Endothelial cell of umbilical vein (primary cell): ENCODE results near the gene HOOK2. TPM values are rescaled to one million over a fixed set of nuclear protein-coding genes. Genes with fewer than 3 reads are reported as not detected.

Source experiments
- BruUV-seq: library from RNA; stranded (reverse); fragments of 400-500 nt; replicated peaks from 2 replicates; lab custom pipeline; 2021; lab: Mats Ljungman, UMichigan
- CTCF ChIA-PET: fragments of 300-600, 350-600 bp; sonication (Branson Sonifier 250); formaldehyde crosslinking; loops from one replicate; lab custom pipeline; 2021; ENCODE audit warnings: antibody characterized with exemption, inconsistent platforms; lab: Charles Lee
- POLR2A ChIA-PET: fragments of 300-600, 350-600 bp; sonication (Branson Sonifier 250); formaldehyde crosslinking; loops from one replicate; lab custom pipeline; 2021; ENCODE audit warnings: antibody characterized with exemption, inconsistent platforms; lab: Charles Lee
- DNase-seq: peaks from one replicate; pipeline ENCODE4 v3.0.0-alpha.2; 2011; ENCODE audit warnings: low read depth, low spot score
- FAIRE-seq: peaks from 2 replicates; lab custom pipeline; 2011; peaks lifted over from hg19 to GRCh38; lab: Jason Lieb, UNC
- H2AFZ ChIP-seq: 2 replicates; pipeline ENCODE4 v1.6.0; 2012; ENCODE audit warnings: low read depth, low read length, control low read depth, inconsistent platforms
- H3K27ac ChIP-seq: 2 replicates; pipeline ENCODE4 v1.5.1; 2011; ENCODE audit warnings: low read depth, mild to moderate bottlenecking, control low read depth, low read length, moderate library complexity; ENCODE audit not compliant: insufficient read depth
- H3K27me3 ChIP-seq, 2 experiments: 2 replicates each; pipeline versions ENCODE4 v1.6.0 to v1.6.1; 2011; ENCODE audit warnings: low read length in 2 of 2, mixed read lengths in 1 of 2; ENCODE audit not compliant: control insufficient read depth in 2 of 2, insufficient read depth in 2 of 2
- H3K36me3 ChIP-seq, 2 experiments: 2 replicates in 1 of 2; 3 replicates in 1 of 2; pipeline ENCODE4 v1.5.1; 2011; ENCODE audit warnings: low read length in 2 of 2, mild to moderate bottlenecking in 1 of 2, moderate library complexity in 1 of 2; ENCODE audit not compliant: control insufficient read depth in 2 of 2, insufficient read depth in 2 of 2; ENCODE audit errors: extremely low read depth in 1 of 2
- H3K4me1 ChIP-seq: 3 replicates; pipeline ENCODE4 v1.5.1; 2011; ENCODE audit warnings: mild to moderate bottlenecking, low read length; ENCODE audit not compliant: control insufficient read depth, insufficient read depth; ENCODE audit errors: extremely low read depth
- H3K4me2 ChIP-seq: 2 replicates; pipeline ENCODE4 v1.6.1; 2011; ENCODE audit warnings: low read length, control low read depth, mixed read lengths; ENCODE audit not compliant: insufficient read depth
- H3K4me3 ChIP-seq, 3 experiments: fragments of 200-600 bp in 1 of 3; sonication (generic), shearing (Covaris generic) in 1 of 3; replicated peaks in 1 of 3; 2 replicates each; pipeline ENCODE4 v1.5.1; 2011 to 2016; ENCODE audit warnings: control low read depth in 3 of 3, low read length in 3 of 3, mild to moderate bottlenecking in 2 of 3, inconsistent platforms in 1 of 3, low read depth in 1 of 3, moderate library complexity in 1 of 3; ENCODE audit not compliant: insufficient read depth in 1 of 3
- H3K79me2 ChIP-seq: 2 replicates; pipeline ENCODE4 v1.6.0; 2012; ENCODE audit warnings: low read length, inconsistent platforms; ENCODE audit not compliant: control insufficient read depth, insufficient read depth
- H3K9ac ChIP-seq: replicated peaks from 2 replicates; pipeline ENCODE3; 2011; ENCODE audit warnings: low read length, control low read depth; ENCODE audit not compliant: insufficient read depth; ENCODE audit errors: extremely low read depth
- H3K9me1 ChIP-seq: replicated peaks from 3 replicates; pipeline ENCODE4 v1.6.0; 2011; ENCODE audit warnings: mild to moderate bottlenecking, low read length; ENCODE audit not compliant: control insufficient read depth, insufficient read depth; ENCODE audit errors: extremely low read depth
- H3K9me3 ChIP-seq: replicated peaks from 2 replicates; pipeline ENCODE4 v1.5.1; 2012; ENCODE audit warnings: low read length, inconsistent platforms; ENCODE audit not compliant: control insufficient read depth, insufficient read depth
- H4K20me1 ChIP-seq: replicated peaks from 2 replicates; pipeline ENCODE3; 2011; ENCODE audit warnings: mild to moderate bottlenecking, low read length; ENCODE audit not compliant: control insufficient read depth, insufficient read depth; ENCODE audit errors: extremely low read depth
- CTCF ChIP-seq, 2 donors: IDR thresholded peaks; 1 replicate in 1 of 2; 2 replicates in 1 of 2; pipeline ENCODE4 v1.5.1; 2011; ENCODE audit warnings: low read length in 2 of 2, mild to moderate bottlenecking in 2 of 2, moderate library complexity in 2 of 2, control low read depth in 1 of 2, inconsistent platforms in 1 of 2, low read depth in 1 of 2; ENCODE audit not compliant: insufficient read depth in 1 of 2; ENCODE audit errors: extremely low read depth in 1 of 2
- MAX ChIP-seq: IDR thresholded peaks from 2 replicates; pipeline ENCODE4 v1.6.1; 2011; ENCODE audit not compliant: insufficient read depth, insufficient read length
- MYC ChIP-seq: IDR thresholded peaks from one replicate; pipeline ENCODE4 v1.6.1; 2011; ENCODE audit warnings: mild to moderate bottlenecking, low read depth, low read length
- POLR2A ChIP-seq: IDR thresholded peaks from 2 replicates; pipeline ENCODE4 v1.6.1; 2012; ENCODE audit warnings: low read depth, mild to moderate bottlenecking, control low read depth, low read length
- POLR2AphosphoS5 ChIP-seq: IDR thresholded peaks from 2 replicates; pipeline ENCODE4 v1.6.1; 2012; ENCODE audit warnings: low read depth, mild to moderate bottlenecking, control low read depth, low read length, moderate library complexity; ENCODE audit not compliant: insufficient read depth
- dilution Hi-C: fragments of 300-500 bp; cut with MboI; formaldehyde crosslinking; loops from one replicate; pipeline ENCODE4 v1.15.0; 2019; ENCODE audit warnings: low sequenced_read_pairs; ENCODE audit not compliant: extremely low pct_ligation_motif_present
- intact Hi-C: fragments of 100-400 bp; cut with micrococcal nuclease; formaldehyde crosslinking; loops from one replicate; pipeline ENCODE4 v1.10.0; 2022
- polyA plus RNA-seq, 4 experiments: library from polyadenylated mRNA; depleted of rRNA in 3 of 4; stranded (reverse) in 3 of 4; unstranded in 1 of 4; fragments of >200 nt; gene quantifications; 2 replicates each; pipeline versions ENCODE4 v1.2.1 to v1.2.3, GENCODE V29; 2011 to 2012; ENCODE audit warnings: missing spikeins in 1 of 4
- total RNA-seq: library from RNA; stranded (reverse); gene quantifications from 2 replicates; pipeline ENCODE4 v1.2.3, GENCODE V29; 2021

HOOK2 gene
- total and polyA plus RNA-seq, 2 donors (not counting 3 experiments of a cell fraction or from before 2014, with no cell fraction given): 8.0 to 17.3 TPM

- Histone ChIP-seq H3K4me3 (peak overlapping the region; percentile 62 to 88 (median 62)), H3K27me3 (no peaks in the 10 kb centered on the region), H3K9me3 (no peaks in the 10 kb centered on the region), H2AFZ (peak overlapping the region; percentile 28), H3K79me2 (peaks cover 54% of the 10 kb centered on the region), H4K20me1 (no peaks in the 10 kb centered on the region), H3K4me1 (peaks cover 10% of the 10 kb centered on the region), H3K27ac (peak overlapping the region; percentile 57), H3K9ac (peak overlapping the region; percentile 78), H3K9me1 (no peaks in the 10 kb centered on the region), H3K4me2 (peak overlapping the region; percentile 90), H3K36me3 (peaks cover 3 to 9% of the 10 kb centered on the region in 2 experiments)
- DNase-seq: peak; percentile 97
- dilution Hi-C loops: no loop called here
- BruUV-seq: TSS peak; percentile 94
- ChIA-PET CTCF (interaction anchor here (0.9 to 4.5 kb wide), 11 partner anchors 9 to 125 kb away, joined by 3 to 38 read pairs (median 5); no protein-coding TSS in a partner anchor), POLR2A (interaction anchor here (0.6 to 3.2 kb wide), 5 partner anchors 11 to 1800 kb away, joined by 3 to 14 read pairs (median 5); partner anchors contain the start of genes GET3, JUNB and TRIR)
- TF ChIP-seq MAX: peak; percentile 98
- peak; percentile 62 for TF ChIP-seq POLR2A
- TF ChIP-seq MYC: peak; percentile 47
- no peak for TF ChIP-seq CTCF (IDR thresholded peaks at IDR 0.05; ENCODE audit: extremely low read depth in 1 of 2, insufficient read depth in 1 of 2, low read depth in 1 of 2, low read length in 2 of 2)
- peak; percentile 59 for TF ChIP-seq POLR2AphosphoS5
- intact Hi-C loops: loop anchor here (1.0 to 5.0 kb wide), 4 partner anchors 12 to 375 kb away; partner anchors contain the start of genes FBXW9 and TRIR
- peak; percentile 96 for FAIRE-seq
Measured at GRCh38 chr19:12722566-12723380, 52.6 kb downstream of the HOOK2 start.
